Tibial nerve (tissue), 4 donors: ENCODE measurements around the gene TVP23A.

Experiments
- CTCF ChIP-seq, 5 experiments: fragments of 200-600 bp in 3 of 5; fragments of 450-650 bp in 2 of 5; sonication (generic) in 3 of 5; IDR thresholded peaks; one replicate each; pipeline ENCODE4 v1.5.1; 2016 to 2019; ENCODE audit warnings: antibody characterized with exemption in 5 of 5, mild to moderate bottlenecking in 3 of 5, moderate library complexity in 2 of 5
- EP300 ChIP-seq, 2 donors: sonication (generic); formaldehyde crosslinking; IDR thresholded peaks; one replicate each; pipeline ENCODE4 v1.6.1; 2017; ENCODE audit warnings: antibody characterized with exemption in 2 of 2, mild to moderate bottlenecking in 1 of 2

GRCh38 chr16:10743227-10743609 is 75.4 kb downstream of the TVP23A start:
- no peak for TF ChIP-seq CTCF (IDR thresholded peaks at IDR 0.05)
- no peak for TF ChIP-seq EP300 (IDR thresholded peaks at IDR 0.05)
